Measurements from ENCODE around the gene GEMIN7. TPM values are rescaled to one million over a fixed set of nuclear protein-coding genes. Genes with fewer than 3 reads are reported as not detected.

GEMIN7 gene
- total and polyA plus RNA-seq, 2 experiments from 2014 or later: 49.6 to 90.5 TPM

- H3K36me3 Mint-ChIP-seq (ENCODE audit: low read depth): peaks cover 77% of the 10 kb centered on the region
- Histone ChIP-seq H3K4me3 (no peak overlapping the region), H3K4me1 (ENCODE audit: insufficient read depth) (no peaks in the 10 kb centered on the region), H3K4me2 (no peak overlapping the region), H3K27ac (ENCODE audit: low read depth) (0 out of 2 replicates have a peak overlapping the region, but pooled peaks have one; percentile 76), H4K20me1 (replicated peaks; ENCODE audit: insufficient read depth) (peaks cover 17% of the 10 kb centered on the region; the same call in 1 of the 2 replicates), H2AFZ (no peak overlapping the region), H3K36me3 (ENCODE audit: insufficient read depth) (peaks cover 24% of the 10 kb centered on the region), H3K79me2 (replicated peaks; ENCODE audit: insufficient read depth) (0 out of 2 replicates have a peak, but pooled peaks cover 4% of the 10 kb centered on the region), H3F3A (replicated peaks; ENCODE audit: low read depth) (no peaks in the 10 kb centered on the region), H3K27me3 (ENCODE audit: insufficient read depth) (no peaks in the 10 kb centered on the region), H3K9me2 (ENCODE audit: insufficient read depth) (no peaks in the 10 kb centered on the region)
- H3K4me1 Mint-ChIP-seq: peaks cover 6% of the 10 kb centered on the region
- H3K27me3 Mint-ChIP-seq (ENCODE audit: insufficient read depth, low read depth, poor library complexity): peaks cover 17% of the 10 kb centered on the region
- no peak for TF ChIP-seq EZH2phosphoT487 (IDR thresholded peaks at IDR 0.05; ENCODE audit: unreplicated experiment)
- TF ChIP-seq EZH2 (IDR thresholded peaks at IDR 0.05; ENCODE audit: low read depth, unreplicated experiment): no peak
- no peak for TF ChIP-seq JUNB (IDR thresholded peaks at IDR 0.05; ENCODE audit: unreplicated experiment)
- peak; percentile 87 to 93 for TF ChIP-seq CTCF (conservative IDR thresholded peaks at IDR 0.05; ENCODE audit: low read depth in 2 of 2)
- ATAC-seq (peak; percentile 97), DNase-seq (ENCODE audit: low spot score) (peak; percentile 96)
- H3K27ac Mint-ChIP-seq: 0 out of 2 replicates have a peak overlapping the region, but pooled peaks have one; percentile 8
- no peaks in the 10 kb centered on the region for H3K9me3 Mint-ChIP-seq
- no peak overlapping the region for H3K4me3 Mint-ChIP-seq
Measured at GRCh38 chr19:45059258-45059965, 19.6 kb upstream of the GEMIN7 start.

- no peak overlapping the region for H3K27ac ChIP-seq (ENCODE audit: low read depth)
- Mint-ChIP-seq H3K36me3 (ENCODE audit: low read depth) (peaks cover 78% of the 10 kb centered on the region), H3K27me3 (ENCODE audit: insufficient read depth, low read depth, poor library complexity) (peaks cover 15% of the 10 kb centered on the region), H3K4me1 (peaks cover 6% of the 10 kb centered on the region), H3K27ac (no peak overlapping the region), H3K4me3 (no peak overlapping the region), H3K9me3 (no peaks in the 10 kb centered on the region)
- H2AFZ ChIP-seq: no peak overlapping the region
- no peak for TF ChIP-seq ZNF331 (CRISPR knock-in tag; IDR thresholded peaks at IDR 0.05; ENCODE audit: low read depth)
- no peak for TF ChIP-seq EZH2 (IDR thresholded peaks at IDR 0.05; ENCODE audit: low read depth, unreplicated experiment)
- TF ChIP-seq NANOG (IDR thresholded peaks at IDR 0.05; ENCODE audit: borderline replicate concordance): no peak
- no peak for TF ChIP-seq EZH2phosphoT487 (IDR thresholded peaks at IDR 0.05; ENCODE audit: unreplicated experiment)
- peaks cover 21% of the 10 kb centered on the region for H3K36me3 ChIP-seq (ENCODE audit: insufficient read depth)
- H3K9me2 ChIP-seq (ENCODE audit: insufficient read depth): no peaks in the 10 kb centered on the region
- no peak overlapping the region for H3K4me3 ChIP-seq
- no peaks in the 10 kb centered on the region for H3K4me1 ChIP-seq (ENCODE audit: insufficient read depth)
- no peak for DNase-seq (ENCODE audit: low spot score)
- no peak for ATAC-seq
- no peaks in the 10 kb centered on the region for H3K27me3 ChIP-seq (ENCODE audit: insufficient read depth)
- H4K20me1 ChIP-seq (replicated peaks; ENCODE audit: insufficient read depth): peaks cover 8% of the 10 kb centered on the region; the same call in 1 of the 2 replicates
- H3K79me2 ChIP-seq (replicated peaks; ENCODE audit: insufficient read depth): peaks cover 8% of the 10 kb centered on the region; the same call in 1 of the 2 replicates
- H3F3A ChIP-seq (replicated peaks; ENCODE audit: low read depth): no peaks in the 10 kb centered on the region; the same call in 1 of the 2 replicates
- no peak overlapping the region for H3K4me2 ChIP-seq
Measured at GRCh38 chr19:45061965-45062364, 17.1 kb upstream of the GEMIN7 start.

All from GM23338 (cell line).